ENCODE data around the gene WRNIP1. TPM values are rescaled to one million over a fixed set of nuclear protein-coding genes. Genes with fewer than 3 reads are reported as not detected.

Gene WRNIP1
- polyA plus RNA-seq, 6 donors from 2014 or later, result 33.9 to 53.6 (median 38.5) TPM

- H3K27ac Mint-ChIP-seq, result peak overlapping the region in 3 of 6 donors; percentile 24 to 79 (median 30)
- H3K9me3 Mint-ChIP-seq, result no peaks in the 10 kb centered on the region
These were observed 3.5 kb downstream of the WRNIP1 start for GRCh38 chr6:2768696-2769095.

GRCh38 chr6:2770171-2770570 lies 5.0 kb downstream of the WRNIP1 start:
- Mint-ChIP-seq H3K36me3 (peaks cover 9 to 21% of the 10 kb centered on the region in 2 donors), H3K4me1 (peaks cover 45 to 50% (median 49%) of the 10 kb centered on the region in 3 donors), H3K27ac (peak overlapping the region in 2 of 6 donors; percentile 32 to 66), H3K9me3 (no peaks in the 10 kb centered on the region), H3K27me3 (no peaks in the 10 kb centered on the region), H3K4me3 (peak overlapping the region in 2 of 8 donors; percentile 36 to 63)
- ATAC-seq (ENCODE audit: low read depth in 2 of 2), result no peak
- DNase-seq, result no peak

More at GRCh38 chr6:2768696-2769095, 3.5 kb downstream of the WRNIP1 start:
- peaks cover 0 to 18% of the 10 kb centered on the region in 2 donors for H3K36me3 Mint-ChIP-seq
- DNase-seq (no peak), ATAC-seq (ENCODE audit: low read depth in 2 of 2) (no peak)
- H3K27me3 Mint-ChIP-seq, result no peaks in the 10 kb centered on the region
- H3K4me1 Mint-ChIP-seq, result peaks cover 42 to 51% (median 43%) of the 10 kb centered on the region in 3 donors
- H3K4me3 Mint-ChIP-seq, result peak overlapping the region; percentile 19 to 98 (median 84)

DNA sequence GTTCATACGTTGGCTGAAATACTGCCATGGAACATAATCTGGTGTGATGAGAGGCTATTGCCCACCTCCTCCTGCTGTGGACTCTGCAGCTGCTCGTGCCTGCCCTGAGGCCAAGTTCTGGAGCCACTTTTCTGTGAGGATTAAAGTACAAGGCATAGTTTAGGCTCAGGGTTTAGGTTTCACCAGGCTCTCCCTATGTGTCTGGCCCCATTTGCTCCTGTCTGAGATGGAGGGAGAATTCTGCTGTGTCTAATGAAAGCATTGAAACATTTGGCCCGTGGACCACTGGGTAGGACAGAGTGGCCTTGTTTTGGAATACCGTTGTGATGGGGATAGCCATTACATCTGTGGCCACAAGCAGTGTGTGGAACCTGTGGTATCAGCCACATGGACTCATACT lies 5.9 kb downstream of the WRNIP1 start:
- DNase-seq (no peak), ATAC-seq (ENCODE audit: low read depth in 2 of 2) (no peak)
- no peaks in the 10 kb centered on the region for H3K27me3 Mint-ChIP-seq
- H3K4me3 Mint-ChIP-seq, result no peak overlapping the region
- H3K9me3 Mint-ChIP-seq, result no peaks in the 10 kb centered on the region
- H3K4me1 Mint-ChIP-seq, result peaks cover 47 to 52% (median 52%) of the 10 kb centered on the region in 3 donors
- H3K36me3 Mint-ChIP-seq, result peaks cover 12 to 23% of the 10 kb centered on the region in 2 donors
- peak overlapping the region in 1 of 6 donors; percentile 34 for H3K27ac Mint-ChIP-seq

DNA sequence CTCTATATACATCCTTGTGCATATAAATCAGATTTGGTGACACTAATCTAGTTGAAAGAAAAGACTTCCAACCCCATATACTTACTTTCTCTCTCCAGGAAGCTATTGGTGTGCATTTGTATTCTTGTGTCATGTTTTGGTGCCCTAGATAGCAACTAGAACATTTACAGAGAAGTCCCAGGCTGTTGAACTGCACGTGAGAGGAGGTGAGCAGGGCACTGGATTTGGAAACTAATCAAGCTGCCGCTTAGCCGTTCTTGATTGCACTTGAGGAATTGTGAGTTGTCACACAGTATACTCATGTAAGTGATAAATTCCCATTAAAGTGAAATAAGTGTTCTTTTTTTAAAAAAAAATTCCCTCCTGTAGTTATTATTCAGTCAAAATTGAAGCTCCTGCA lies 7.6 kb downstream of the WRNIP1 start:
- Mint-ChIP-seq H3K9me3 (no peaks in the 10 kb centered on the region), H3K4me1 (peaks cover 37 to 46% (median 43%) of the 10 kb centered on the region in 3 donors), H3K27ac (no peak overlapping the region), H3K4me3 (no peak overlapping the region), H3K27me3 (no peaks in the 10 kb centered on the region), H3K36me3 (peaks cover 12 to 23% of the 10 kb centered on the region in 2 donors)
- DNase-seq (no peak), ATAC-seq (ENCODE audit: low read depth in 2 of 2) (no peak)

- H3K4me3 Mint-ChIP-seq, result no peak overlapping the region
- H3K4me1 Mint-ChIP-seq, result peaks cover 31 to 41% (median 39%) of the 10 kb centered on the region in 3 donors
- H3K36me3 Mint-ChIP-seq, result peaks cover 12 to 21% of the 10 kb centered on the region in 2 donors
- no peak for ATAC-seq (ENCODE audit: low read depth in 2 of 2)
- no peaks in the 10 kb centered on the region for H3K27me3 Mint-ChIP-seq
- no peaks in the 10 kb centered on the region for H3K9me3 Mint-ChIP-seq
- H3K27ac Mint-ChIP-seq, result no peak overlapping the region
- no peak for DNase-seq
These were observed 8.3 kb downstream of the WRNIP1 start for GRCh38 chr6:2773449-2773848.

DNA sequence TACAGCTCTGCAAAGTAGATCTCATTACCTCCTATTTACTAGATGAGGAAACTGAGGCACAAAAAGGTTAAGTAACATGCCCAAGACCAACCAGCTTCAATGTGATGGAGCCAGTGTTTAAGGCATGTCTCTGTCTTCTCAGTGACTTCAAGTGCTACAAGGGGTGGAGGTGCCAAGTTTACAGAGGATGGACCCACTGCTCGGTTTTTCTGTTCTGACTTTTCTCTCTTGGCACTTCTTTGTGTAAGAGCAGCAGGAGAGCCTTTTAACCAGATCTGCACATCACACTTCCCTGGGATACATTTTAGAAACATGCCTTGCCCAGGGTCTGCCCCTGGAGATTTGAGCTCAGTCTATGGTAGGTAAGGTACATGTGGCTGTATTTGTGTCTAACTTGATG lies 9.8 kb downstream of the WRNIP1 start:
- Mint-ChIP-seq H3K27me3 (no peaks in the 10 kb centered on the region), H3K36me3 (peaks cover 12 to 24% of the 10 kb centered on the region in 2 donors), H3K4me3 (no peak overlapping the region), H3K27ac (peak overlapping the region in 1 of 6 donors; percentile 15), H3K4me1 (peaks cover 23 to 33% (median 32%) of the 10 kb centered on the region in 3 donors), H3K9me3 (no peaks in the 10 kb centered on the region)
- ATAC-seq (ENCODE audit: low read depth in 2 of 2) (no peak), DNase-seq (no peak)

- no peak for ATAC-seq (ENCODE audit: low read depth in 2 of 2)
- no peak overlapping the region for H3K27ac Mint-ChIP-seq
- peaks cover 18 to 35% (median 20%) of the 10 kb centered on the region in 3 donors for H3K4me1 Mint-ChIP-seq
- peaks cover 20% of the 10 kb centered on the region in 2 donors for H3K36me3 Mint-ChIP-seq
- H3K9me3 Mint-ChIP-seq, result no peaks in the 10 kb centered on the region
- H3K27me3 Mint-ChIP-seq, result no peaks in the 10 kb centered on the region
- no peak for DNase-seq
- no peak overlapping the region for H3K4me3 Mint-ChIP-seq
These were observed 12.1 kb downstream of the WRNIP1 start for GRCh38 chr6:2777249-2777648.

- Mint-ChIP-seq H3K4me3 (no peak overlapping the region), H3K27me3 (no peaks in the 10 kb centered on the region), H3K9me3 (no peaks in the 10 kb centered on the region), H3K27ac (no peak overlapping the region), H3K36me3 (peaks cover 10 to 28% of the 10 kb centered on the region in 2 donors), H3K4me1 (peaks cover 11 to 25% (median 14%) of the 10 kb centered on the region in 3 donors)
- no peak for ATAC-seq (ENCODE audit: low read depth in 2 of 2)
- no peak for DNase-seq
These were observed 15.0 kb downstream of the WRNIP1 start for GRCh38 chr6:2780102-2780737.

DNA sequence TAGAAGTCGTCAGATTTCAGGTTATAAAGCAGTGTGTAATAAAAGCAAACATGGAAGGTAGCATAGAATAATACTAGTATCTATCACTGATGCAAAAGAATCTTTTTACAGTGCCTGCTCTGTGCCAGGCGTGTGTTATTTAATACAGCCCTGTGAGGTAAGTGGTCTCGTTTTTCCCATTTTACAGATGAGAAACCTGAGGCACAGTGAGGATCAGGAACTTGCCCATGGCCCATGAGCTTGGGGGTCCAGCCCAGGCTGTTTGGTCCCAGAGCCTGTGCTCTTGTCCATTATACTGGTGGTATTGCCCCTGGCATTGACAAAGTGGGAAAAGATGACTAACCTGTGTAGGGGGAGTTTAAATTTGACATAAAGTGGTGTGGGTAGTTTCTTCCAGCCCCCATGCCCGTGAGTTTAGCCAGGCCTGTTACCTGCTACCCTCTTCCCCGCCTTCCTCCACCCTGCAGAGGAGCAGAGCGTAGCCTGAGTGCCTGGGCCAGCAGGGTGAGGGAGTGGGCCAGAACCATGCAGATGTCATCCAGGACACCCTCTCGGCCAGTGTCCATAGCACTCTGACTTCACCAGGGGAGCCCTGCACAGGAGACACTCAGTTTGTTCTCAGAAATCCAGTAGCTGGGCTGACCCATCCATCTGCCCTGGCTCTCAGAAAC lies 16.6 kb downstream of the WRNIP1 start:
- Mint-ChIP-seq H3K4me1 (peaks cover 12 to 23% (median 16%) of the 10 kb centered on the region in 3 donors), H3K9me3 (no peaks in the 10 kb centered on the region), H3K4me3 (no peak overlapping the region), H3K27ac (no peak overlapping the region), H3K27me3 (no peaks in the 10 kb centered on the region), H3K36me3 (peaks cover 15 to 27% of the 10 kb centered on the region in 2 donors)
- ATAC-seq (ENCODE audit: low read depth in 2 of 2) (no peak), DNase-seq (no peak)

DNA sequence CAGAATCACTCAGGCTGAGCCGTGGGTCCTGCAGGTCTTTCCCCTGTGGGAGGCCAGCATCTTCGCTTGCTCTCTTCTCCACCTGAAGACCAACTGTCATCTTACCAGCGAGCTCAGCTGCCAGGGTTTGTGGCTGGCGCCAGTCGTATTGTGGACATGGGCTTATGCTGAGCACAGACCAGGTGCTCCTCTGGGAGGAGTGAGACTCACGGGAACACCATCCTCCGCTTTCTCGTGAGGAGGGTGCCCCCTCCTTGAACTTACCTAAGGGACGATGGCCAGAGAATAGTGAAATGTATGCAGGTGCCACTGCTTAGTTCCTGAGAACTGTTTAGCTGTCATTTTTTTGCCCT lies 17.1 kb downstream of the WRNIP1 start:
- H3K27ac Mint-ChIP-seq, result peak overlapping the region in 1 of 6 donors; percentile 20
- DNase-seq, result no peak
- no peak overlapping the region for H3K4me3 Mint-ChIP-seq
- peaks cover 14 to 23% (median 20%) of the 10 kb centered on the region in 3 donors for H3K4me1 Mint-ChIP-seq
- ATAC-seq (ENCODE audit: low read depth in 2 of 2), result no peak
- H3K36me3 Mint-ChIP-seq, result peaks cover 20 to 31% of the 10 kb centered on the region in 2 donors
- no peaks in the 10 kb centered on the region for H3K9me3 Mint-ChIP-seq
- H3K27me3 Mint-ChIP-seq, result no peaks in the 10 kb centered on the region

DNA sequence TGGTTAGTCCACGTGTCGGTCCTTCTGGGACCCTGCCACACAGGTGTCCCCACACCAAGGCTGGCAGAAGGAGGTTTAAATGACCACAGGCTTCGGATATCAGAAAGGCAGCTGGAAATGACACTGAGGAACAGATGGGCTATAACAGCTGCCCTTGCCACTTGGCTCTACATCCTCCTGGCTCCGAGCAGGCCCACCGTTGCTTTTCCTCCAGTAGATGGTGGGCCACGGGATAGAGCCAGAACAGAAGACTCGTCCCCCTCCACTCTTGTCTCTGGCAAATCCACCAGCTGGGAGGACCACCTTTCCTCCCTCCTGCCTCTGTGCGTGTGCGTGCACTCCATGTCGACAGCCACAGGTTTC lies 17.6 kb downstream of the WRNIP1 start:
- Mint-ChIP-seq H3K36me3 (peaks cover 23 to 36% of the 10 kb centered on the region in 2 donors), H3K27ac (no peak overlapping the region)
- DNase-seq, result no peak

GRCh38 chr6:2783188-2783963 lies 18.2 kb downstream of the WRNIP1 start:
- Mint-ChIP-seq H3K36me3 (peaks cover 23 to 38% of the 10 kb centered on the region in 2 donors), H3K4me3 (no peak overlapping the region), H3K9me3 (no peaks in the 10 kb centered on the region), H3K27me3 (no peaks in the 10 kb centered on the region), H3K27ac (peak overlapping the region in 3 of 6 donors; percentile 5 to 34 (median 16)), H3K4me1 (peaks cover 7 to 17% (median 15%) of the 10 kb centered on the region in 3 donors)
- ATAC-seq (ENCODE audit: low read depth in 2 of 2) (no peak), DNase-seq (no peak)

More for the DNA sequence above, 17.6 kb downstream of the WRNIP1 start:
- Mint-ChIP-seq H3K27me3 (no peaks in the 10 kb centered on the region), H3K9me3 (no peaks in the 10 kb centered on the region), H3K4me1 (peaks cover 9 to 18% (median 15%) of the 10 kb centered on the region in 3 donors), H3K4me3 (no peak overlapping the region)
- no peak for ATAC-seq (ENCODE audit: low read depth in 2 of 2)

- no peak for ATAC-seq (ENCODE audit: low read depth in 2 of 2)
- H3K36me3 Mint-ChIP-seq, result peaks cover 23 to 37% of the 10 kb centered on the region in 2 donors
- peak overlapping the region in 3 of 6 donors; percentile 5 to 35 (median 10) for H3K27ac Mint-ChIP-seq
- H3K9me3 Mint-ChIP-seq, result no peaks in the 10 kb centered on the region
- H3K4me1 Mint-ChIP-seq, result peaks cover 7 to 17% (median 15%) of the 10 kb centered on the region in 3 donors
- DNase-seq, result no peak
- H3K27me3 Mint-ChIP-seq, result no peaks in the 10 kb centered on the region
- H3K4me3 Mint-ChIP-seq, result no peak overlapping the region
These were observed 18.9 kb downstream of the WRNIP1 start for GRCh38 chr6:2784061-2784460.
